Fibroblast of lung (primary cell): ENCODE results near the gene LZTS2. TPM values are rescaled to one million over a fixed set of nuclear protein-coding genes. Genes with fewer than 3 reads are reported as not detected.
"Not testable (repeated sequence)": the region's sequence is repeated elsewhere in the genome, so short reads cannot be mapped to it uniquely, and the experiment has no call there.

Experiments
- DNase-seq, 2 donors: peaks; one replicate each; pipeline versions ENCODE4 v3.0.0 to v3.0.0-alpha.2; 2010; ENCODE audit warnings: low read depth in 2 of 2
- H2AFZ ChIP-seq: 2 replicates; pipeline ENCODE4 v1.5.1; 2012; ENCODE audit warnings: low read length, control low read depth, inconsistent platforms
- H3K27ac ChIP-seq: 2 replicates; pipeline ENCODE4 v1.5.1; 2011; ENCODE audit warnings: low read length, control low read depth; ENCODE audit not compliant: insufficient read depth
- H3K27me3 ChIP-seq: 2 replicates; pipeline ENCODE4 v1.5.1; 2011; ENCODE audit warnings: mild to moderate bottlenecking, low read length; ENCODE audit not compliant: control insufficient read depth, insufficient read depth
- H3K36me3 ChIP-seq: 2 replicates; pipeline ENCODE4 v1.5.1; 2011; ENCODE audit warnings: low read length; ENCODE audit not compliant: control insufficient read depth, insufficient read depth
- H3K4me1 ChIP-seq: 2 replicates; pipeline ENCODE4 v1.5.1; 2011; ENCODE audit warnings: low read length; ENCODE audit not compliant: control insufficient read depth, insufficient read depth; ENCODE audit errors: extremely low read depth
- H3K4me2 ChIP-seq: 2 replicates; pipeline ENCODE4 v1.5.1; 2011; ENCODE audit warnings: low read length, control low read depth; ENCODE audit not compliant: insufficient read depth; ENCODE audit errors: extremely low read depth
- H3K4me3 ChIP-seq, 4 experiments: fragments of 200-600 bp in 1 of 4; sonication (generic) in 1 of 4; replicated peaks in 1 of 4; 2 replicates each; pipeline ENCODE4 v1.5.1; 2011 to 2016; ENCODE audit warnings: low read length in 4 of 4, low read depth in 3 of 4, mild to moderate bottlenecking in 3 of 4, control low read depth in 2 of 4, inconsistent platforms in 1 of 4, mixed read lengths in 1 of 4; ENCODE audit not compliant: insufficient read depth in 1 of 4; ENCODE audit errors: control extremely low read depth in 1 of 4
- H3K79me2 ChIP-seq: 2 replicates; pipeline ENCODE4 v1.5.1; 2012; ENCODE audit warnings: mild to moderate bottlenecking, low read length, inconsistent platforms; ENCODE audit not compliant: control insufficient read depth, insufficient read depth
- H3K9ac ChIP-seq: 2 replicates; pipeline ENCODE4 v1.5.1; 2011; ENCODE audit warnings: mild to moderate bottlenecking, low read length, control low read depth; ENCODE audit not compliant: insufficient read depth
- H3K9me3 ChIP-seq: 2 replicates; pipeline ENCODE4 v1.5.1; 2012; ENCODE audit warnings: low read depth, low read length; ENCODE audit not compliant: control insufficient read depth, insufficient read depth
- H4K20me1 ChIP-seq: 2 replicates; pipeline ENCODE4 v1.5.1; 2011; ENCODE audit warnings: low read length; ENCODE audit not compliant: control insufficient read depth, insufficient read depth; ENCODE audit errors: extremely low read depth
- EZH2 ChIP-seq: IDR thresholded peaks from 2 replicates; pipeline ENCODE4 v1.5.1; 2012; ENCODE audit warnings: low read length, control low read depth, mild to moderate bottlenecking; ENCODE audit errors: missing control alignments
- polyA plus RNA-seq, 2 donors: library from polyadenylated mRNA; depleted of rRNA in 1 of 2; stranded (reverse) in 1 of 2; unstranded in 1 of 2; fragments of >200 nt; gene quantifications; 2 replicates each; pipeline ENCODE4 v1.2.1, GENCODE V29; 2011 to 2012; ENCODE audit warnings: missing spikeins in 1 of 2
- total RNA-seq: library from RNA; depleted of rRNA; stranded (reverse); fragments of >200 nt; gene quantifications from 2 replicates; pipeline ENCODE4 v1.2.1, GENCODE V29; 2014
- TF ChIP-seq, protein P1 (sequence below), 2 donors: IDR thresholded peaks in 1 of 2; conservative IDR thresholded peaks in 1 of 2; 1 replicate in 1 of 2; 2 replicates in 1 of 2; pipeline ENCODE4 v1.5.1; 2011 to 2012; ENCODE audit warnings: low read length in 2 of 2, control low read depth in 1 of 2, inconsistent platforms in 1 of 2, low read depth in 1 of 2, mild to moderate bottlenecking in 1 of 2

The LZTS2 gene
- total and polyA plus RNA-seq, 2 donors (not counting 1 experiment from before 2014, with no cell fraction given), result 34.7 to 120 TPM

DNA sequence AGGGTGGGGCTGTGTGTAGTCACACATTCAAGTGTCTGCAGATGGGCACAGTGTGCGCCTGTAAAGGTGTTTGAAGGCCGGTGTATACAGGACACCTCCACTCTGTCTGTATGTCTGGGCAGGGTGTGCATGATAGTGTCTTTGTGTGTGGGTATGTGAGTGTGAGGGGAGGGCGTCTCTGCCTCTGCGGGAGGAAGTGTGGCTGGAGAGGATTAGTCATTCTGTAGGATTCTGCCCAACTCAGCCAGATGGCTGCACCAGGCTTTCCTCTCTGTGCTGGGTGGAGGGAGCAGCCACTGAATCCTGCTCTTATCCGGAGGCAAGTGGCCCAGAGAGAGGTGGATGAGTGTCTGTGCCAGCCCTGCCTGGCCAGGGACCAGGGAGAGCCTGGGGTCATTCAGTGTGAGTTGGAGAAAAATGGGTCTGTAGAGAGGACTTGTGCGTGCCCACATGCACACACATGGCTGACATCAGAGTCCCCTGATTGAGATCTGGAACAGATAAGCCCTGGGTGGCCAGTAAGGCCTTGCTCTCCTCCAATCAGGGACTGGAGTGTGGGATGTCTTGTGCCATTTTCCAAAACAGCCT, 33.1 kb downstream of the LZTS2 start:
- Histone ChIP-seq H3K27me3 (no peaks in the 10 kb centered on the region), H3K4me2 (peak overlapping the region; percentile 81), H3K4me1 (peaks cover 10% of the 10 kb centered on the region), H3K9ac (peak overlapping the region; percentile 86), H3K4me3 (peak overlapping the region; percentile 51 to 87 (median 78)), H3K79me2 (peaks cover 23% of the 10 kb centered on the region), H3K27ac (peak overlapping the region; percentile 96), H3K9me3 (no peaks in the 10 kb centered on the region), H2AFZ (peak overlapping the region; percentile 10), H3K36me3 (peaks cover 17% of the 10 kb centered on the region), H4K20me1 (no peaks in the 10 kb centered on the region)
- no peak for TF ChIP-seq EZH2
- TF ChIP-seq, protein P1, sequence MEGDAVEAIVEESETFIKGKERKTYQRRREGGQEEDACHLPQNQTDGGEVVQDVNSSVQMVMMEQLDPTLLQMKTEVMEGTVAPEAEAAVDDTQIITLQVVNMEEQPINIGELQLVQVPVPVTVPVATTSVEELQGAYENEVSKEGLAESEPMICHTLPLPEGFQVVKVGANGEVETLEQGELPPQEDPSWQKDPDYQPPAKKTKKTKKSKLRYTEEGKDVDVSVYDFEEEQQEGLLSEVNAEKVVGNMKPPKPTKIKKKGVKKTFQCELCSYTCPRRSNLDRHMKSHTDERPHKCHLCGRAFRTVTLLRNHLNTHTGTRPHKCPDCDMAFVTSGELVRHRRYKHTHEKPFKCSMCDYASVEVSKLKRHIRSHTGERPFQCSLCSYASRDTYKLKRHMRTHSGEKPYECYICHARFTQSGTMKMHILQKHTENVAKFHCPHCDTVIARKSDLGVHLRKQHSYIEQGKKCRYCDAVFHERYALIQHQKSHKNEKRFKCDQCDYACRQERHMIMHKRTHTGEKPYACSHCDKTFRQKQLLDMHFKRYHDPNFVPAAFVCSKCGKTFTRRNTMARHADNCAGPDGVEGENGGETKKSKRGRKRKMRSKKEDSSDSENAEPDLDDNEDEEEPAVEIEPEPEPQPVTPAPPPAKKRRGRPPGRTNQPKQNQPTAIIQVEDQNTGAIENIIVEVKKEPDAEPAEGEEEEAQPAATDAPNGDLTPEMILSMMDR (conservative IDR thresholded peaks at IDR 0.05 in 1 of 2, IDR thresholded peaks at IDR 0.05 in 1 of 2; ENCODE audit: low read depth in 1 of 2, low read length in 2 of 2), result no peak
- DNase-seq, result peak; percentile 89 to 93

DNA sequence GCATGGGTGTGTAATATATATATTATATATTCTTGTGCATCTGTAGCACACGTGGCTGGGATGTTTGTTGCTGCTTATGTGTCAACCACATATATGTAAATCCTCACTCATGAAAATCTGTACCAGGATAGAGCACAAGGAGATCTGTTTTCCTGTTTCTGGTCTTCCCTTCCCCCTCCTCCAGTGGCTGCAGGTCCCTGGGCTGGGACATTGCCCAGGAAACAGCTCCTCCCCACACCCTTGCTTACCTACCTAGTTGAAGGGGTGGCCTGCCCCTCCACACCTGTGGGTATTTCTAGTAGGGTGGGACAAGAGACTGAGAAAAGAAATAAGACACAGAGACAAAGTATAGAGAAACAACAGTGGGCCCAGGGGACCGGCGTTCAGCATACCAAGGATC, 33.7 kb downstream of the LZTS2 start:
- DNase-seq, result no peak
- H2AFZ ChIP-seq, result no peak overlapping the region
- H3K27ac ChIP-seq, result peak overlapping the region; percentile 96
- H3K36me3 ChIP-seq, result peaks cover 20% of the 10 kb centered on the region
- H4K20me1 ChIP-seq, result no peaks in the 10 kb centered on the region
- peaks cover 23% of the 10 kb centered on the region for H3K79me2 ChIP-seq
- H3K4me1 ChIP-seq, result peaks cover 10% of the 10 kb centered on the region
- no peak for TF ChIP-seq EZH2
- TF ChIP-seq, protein P1 (conservative IDR thresholded peaks at IDR 0.05 in 1 of 2, IDR thresholded peaks at IDR 0.05 in 1 of 2; ENCODE audit: low read depth in 1 of 2, low read length in 2 of 2), result no peak
- H3K4me3 ChIP-seq, result peak overlapping the region; percentile 51 to 87 (median 78)
- no peak overlapping the region for H3K9ac ChIP-seq
- no peaks in the 10 kb centered on the region for H3K9me3 ChIP-seq
- peak overlapping the region; percentile 81 for H3K4me2 ChIP-seq
- no peaks in the 10 kb centered on the region for H3K27me3 ChIP-seq

DNA sequence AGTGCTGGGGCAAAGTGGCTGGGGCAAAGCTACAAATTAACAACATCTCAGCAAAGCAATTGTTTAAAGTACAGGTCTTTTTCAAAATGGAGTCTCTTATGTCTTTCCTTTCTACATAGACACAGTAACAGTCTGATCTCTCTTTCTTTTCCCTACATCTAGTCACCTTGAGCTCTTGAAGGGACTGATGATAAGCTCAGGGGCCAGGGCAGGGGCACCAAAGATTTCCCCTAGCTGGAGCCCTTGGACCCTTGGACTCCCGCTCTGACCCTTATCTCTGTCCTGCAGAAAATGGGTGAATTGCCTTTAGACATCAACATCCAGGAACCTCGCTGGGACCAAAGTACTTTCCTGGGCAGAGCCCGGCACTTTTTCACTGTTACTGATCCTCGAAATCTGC, 34.8 kb downstream of the LZTS2 start:
- not testable (repeated sequence) for H3K27ac ChIP-seq

More for the DNA sequence above, 34.8 kb downstream of the LZTS2 start:
- H4K20me1 ChIP-seq, H3K4me2 ChIP-seq, H3K27me3 ChIP-seq, H3K9me3 ChIP-seq, H2AFZ ChIP-seq, DNase-seq, H3K4me1 ChIP-seq, H3K9ac ChIP-seq, H3K4me3 ChIP-seq: not testable (repeated sequence)
- Histone ChIP-seq H3K36me3 (peaks cover 24% of the 10 kb centered on the region), H3K79me2 (peaks cover 23% of the 10 kb centered on the region)
